COLO829 (cell line): ENCODE measurements around the gene ZNF784.

Experiments
- DNase-seq: peaks from one replicate; pipeline ENCODE4 v3.0.0; 2012; ENCODE audit warnings: low spot score

The ZNF784 gene

DNA sequence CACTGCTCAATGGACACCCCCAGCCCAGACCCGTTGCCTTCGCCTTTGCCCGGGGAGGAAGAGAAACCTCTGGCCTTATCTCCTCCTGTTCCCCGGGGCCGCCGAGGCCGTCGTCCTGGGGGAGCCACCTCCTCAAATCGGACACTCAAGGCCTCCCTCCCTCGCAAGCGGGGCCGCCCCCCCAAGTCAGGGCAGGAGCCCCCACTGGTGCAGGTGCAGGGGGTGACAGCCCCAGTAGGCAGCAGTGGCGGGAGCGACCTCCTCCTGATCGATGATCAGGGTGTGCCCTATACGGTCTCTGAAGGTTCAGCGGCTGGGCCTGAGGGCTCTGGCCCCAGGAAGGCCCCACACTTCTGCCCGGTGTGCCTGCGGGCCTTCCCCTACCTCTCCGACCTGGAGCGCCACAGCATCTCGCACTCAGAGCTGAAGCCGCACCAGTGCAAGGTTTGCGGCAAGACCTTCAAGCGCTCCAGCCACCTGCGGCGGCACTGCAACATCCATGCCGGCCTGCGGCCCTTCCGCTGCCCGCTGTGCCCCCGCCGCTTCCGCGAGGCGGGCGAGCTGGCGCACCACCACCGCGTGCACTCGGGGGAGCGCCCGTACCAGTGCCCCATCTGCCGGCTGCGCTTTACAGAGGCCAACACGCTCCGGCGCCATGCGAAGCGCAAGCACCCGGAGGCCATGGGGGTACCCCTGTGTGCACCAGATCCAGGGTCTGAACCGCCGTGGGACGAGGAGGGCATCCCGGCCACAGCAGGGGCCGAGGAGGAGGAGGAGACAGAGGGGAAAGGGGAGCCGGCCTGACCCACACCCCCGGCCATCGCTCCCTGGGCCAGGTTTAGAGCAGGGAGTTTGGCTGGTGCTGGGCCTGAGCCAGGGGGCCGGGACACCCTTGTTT, 22.0 kb downstream of the ZNF784 start:
- DNase-seq = no peak

DNA sequence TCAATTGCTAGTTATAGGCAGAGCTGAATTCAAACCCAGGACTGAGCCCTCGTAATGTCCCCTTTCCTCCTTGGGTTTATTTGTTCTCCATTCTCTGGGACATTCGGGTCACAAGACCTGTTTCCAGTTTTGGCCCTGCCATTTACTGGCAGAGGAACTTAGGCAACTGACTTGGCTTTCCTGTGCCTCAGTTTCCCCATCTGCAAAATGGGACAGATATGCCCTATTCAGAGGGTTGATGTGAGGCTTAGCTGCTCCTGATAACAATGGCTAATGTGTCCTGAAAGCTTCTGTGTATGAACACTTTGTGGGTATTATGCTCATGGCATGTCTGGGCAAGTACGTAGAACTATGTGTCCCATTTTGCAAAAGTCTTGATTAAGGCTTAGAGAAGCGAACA, 23.3 kb downstream of the ZNF784 start:
- no peak for DNase-seq

DNA sequence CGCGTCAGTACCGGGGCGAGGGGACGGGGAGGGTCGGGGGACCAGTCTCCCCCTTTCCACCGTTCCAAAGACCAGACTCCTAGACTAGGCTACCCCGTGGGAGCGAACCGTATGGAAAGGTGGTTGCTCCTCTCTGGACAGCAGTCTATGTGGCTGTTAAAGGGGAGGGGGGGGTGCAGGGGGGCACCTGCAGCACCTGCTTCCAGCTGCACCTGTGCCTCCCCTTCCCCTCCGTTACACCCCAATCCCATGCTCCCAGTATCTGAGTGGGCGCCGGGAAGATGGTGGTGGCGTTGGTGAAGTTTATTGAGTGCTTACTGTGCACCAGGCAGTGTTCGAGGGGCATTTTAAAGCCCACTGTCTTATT, 23.7 kb downstream of the ZNF784 start:
- no peak for DNase-seq

- DNase-seq = peak; percentile 60
Measured at GRCh38 chr19:55599842-55600661, 24.3 kb downstream of the ZNF784 start, which contains the start of gene ZNF524. TSS of gene ZNF524 (plus strand) at chr19:55600288. CDS start at chr19:55602113, 1,825 bp downstream.

DNA sequence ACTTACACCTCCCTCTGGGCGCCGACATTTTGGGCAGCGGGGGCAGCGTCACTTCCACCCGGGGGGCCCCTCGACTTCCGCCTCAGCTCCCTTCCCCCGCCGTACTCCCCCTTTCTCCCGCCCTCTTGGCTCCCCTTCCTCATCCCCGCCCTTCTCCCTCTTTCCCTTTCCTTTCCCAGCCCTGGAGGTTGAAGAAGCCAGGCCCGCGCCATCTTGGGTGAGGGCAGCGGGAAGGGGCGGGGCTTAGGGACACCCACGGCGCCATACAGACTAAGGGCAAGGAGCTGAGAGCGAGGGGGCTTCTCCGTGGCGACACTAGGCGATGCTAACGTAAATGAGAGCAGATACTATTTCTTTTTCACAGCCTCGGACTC, 24.9 kb downstream of the ZNF784 start, which contains the start of gene FIZ1:
Gene FIZ1 (minus strand): TSS at position 50 of the 374 bp plus-strand sequence. CDS start 1,652 bp downstream, outside the sequence.
- peak; percentile 86 for DNase-seq

GRCh38 chr19:55598719-55599467, 25.5 kb downstream of the ZNF784 start:
- DNase-seq = peak; percentile 94

- no peak for DNase-seq
Measured at GRCh38 chr19:55598034-55598433, 26.3 kb downstream of the ZNF784 start.

DNA sequence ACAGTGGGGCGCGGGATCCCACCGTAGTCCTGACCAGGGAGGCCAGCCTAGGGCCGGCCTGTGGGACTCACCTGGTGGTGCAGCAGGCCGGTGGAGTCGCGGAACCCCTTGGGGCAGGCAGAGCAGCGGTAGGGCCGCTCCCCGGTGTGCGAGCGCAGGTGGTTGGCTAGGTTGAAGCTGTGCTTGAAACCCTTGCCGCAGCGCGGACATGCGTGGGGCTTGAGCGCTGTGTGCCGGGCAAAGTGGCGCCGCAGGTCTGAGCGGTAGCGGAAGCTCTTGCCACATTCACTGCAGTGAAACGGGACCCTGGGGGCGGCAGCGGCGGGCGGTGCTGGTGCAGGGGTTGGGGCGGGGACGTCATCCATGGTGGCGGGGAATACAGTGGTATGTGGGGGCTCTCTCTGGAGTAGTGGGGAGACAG, 26.9 kb downstream of the ZNF784 start:
- DNase-seq = no peak

DNA sequence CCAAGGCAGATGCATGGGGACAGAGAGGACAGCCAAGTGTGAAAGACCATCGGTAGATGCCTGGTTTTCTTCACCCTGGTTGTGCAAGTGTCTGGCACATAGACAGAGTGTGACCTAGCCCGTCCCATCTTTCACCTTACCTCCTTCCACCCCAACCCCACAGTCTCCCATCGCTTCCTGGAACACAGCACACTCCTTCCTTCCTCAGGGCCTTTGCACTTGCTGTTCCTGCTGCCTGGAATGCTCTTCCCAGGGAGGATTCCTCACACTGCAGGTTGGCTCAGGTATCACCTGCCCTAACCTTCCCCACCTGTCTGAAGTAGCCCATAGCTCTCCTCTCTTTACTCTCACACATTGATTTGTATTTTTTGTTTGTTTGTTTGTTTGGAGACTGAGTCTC, 28.1 kb downstream of the ZNF784 start:
- no peak for DNase-seq

DNA sequence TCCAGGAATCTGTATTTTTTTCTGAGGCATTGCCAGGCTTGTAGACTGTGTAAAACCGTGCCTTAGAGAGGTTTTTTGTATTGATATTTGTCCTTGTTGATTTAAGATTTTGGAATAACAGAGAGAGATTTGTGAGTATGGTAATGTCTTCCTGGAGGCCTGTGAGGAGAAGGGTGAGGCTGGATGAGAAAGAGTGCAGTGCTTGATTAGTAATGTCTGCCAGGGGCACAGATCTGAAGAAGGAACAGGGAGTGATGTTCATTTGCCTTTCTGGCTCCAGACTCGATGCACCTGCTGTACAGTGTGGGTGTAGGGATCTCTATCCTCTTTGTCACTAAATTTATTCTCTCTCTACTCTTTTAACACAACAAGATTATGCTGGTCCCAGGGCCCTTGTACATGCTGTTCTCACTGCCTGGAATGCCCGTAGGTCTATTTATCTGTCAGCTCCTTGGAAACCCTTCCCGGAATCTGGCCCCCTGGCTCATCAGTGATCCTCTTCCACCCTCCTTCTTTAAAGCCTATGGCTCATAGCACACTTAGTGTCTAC, 29.3 kb downstream of the ZNF784 start:
- DNase-seq = no peak

- no peak for DNase-seq
Measured at GRCh38 chr19:55593096-55593772, 31.1 kb downstream of the ZNF784 start.

DNA sequence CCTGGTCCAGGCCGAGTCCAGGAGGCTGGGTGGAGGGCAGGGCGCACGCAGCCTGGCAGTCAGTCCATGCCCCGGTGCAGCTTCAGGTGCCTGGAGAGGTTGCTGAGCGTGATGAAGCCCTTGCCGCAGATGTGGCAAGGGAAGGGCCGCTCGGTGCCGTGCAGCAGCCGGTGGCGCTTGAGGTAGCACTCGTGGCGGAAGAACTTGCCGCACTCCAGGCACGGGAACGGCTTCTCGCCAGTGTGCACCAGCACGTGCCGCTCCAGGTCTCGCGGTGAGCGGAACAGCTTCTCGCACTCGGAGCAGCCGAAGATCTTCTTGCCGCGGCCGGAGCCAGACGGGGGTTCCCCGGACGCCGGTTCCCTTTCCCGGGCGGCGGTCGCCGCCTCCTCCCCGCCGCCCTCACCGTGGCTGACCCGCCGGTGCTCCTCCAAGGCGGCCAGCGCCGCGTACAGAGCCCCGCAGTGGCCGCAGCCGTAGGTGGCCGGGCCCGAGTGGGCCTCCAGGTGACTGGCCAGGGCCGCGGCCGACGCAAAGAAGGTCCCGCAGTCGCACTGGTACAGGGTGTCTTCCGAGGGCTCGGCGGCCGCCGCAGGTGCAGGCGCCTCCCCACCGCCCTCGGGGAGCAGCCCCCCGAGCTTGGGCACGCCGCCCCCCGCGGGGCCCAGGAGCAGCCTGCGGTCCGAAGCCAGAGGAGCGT, 31.8 kb downstream of the ZNF784 start:
- no peak for DNase-seq

- DNase-seq = no peak
Measured at GRCh38 chr19:55591555-55591954, 32.8 kb downstream of the ZNF784 start.

- peak; percentile 46 for DNase-seq
Measured at GRCh38 chr19:55590617-55591016, 33.7 kb downstream of the ZNF784 start.

DNA sequence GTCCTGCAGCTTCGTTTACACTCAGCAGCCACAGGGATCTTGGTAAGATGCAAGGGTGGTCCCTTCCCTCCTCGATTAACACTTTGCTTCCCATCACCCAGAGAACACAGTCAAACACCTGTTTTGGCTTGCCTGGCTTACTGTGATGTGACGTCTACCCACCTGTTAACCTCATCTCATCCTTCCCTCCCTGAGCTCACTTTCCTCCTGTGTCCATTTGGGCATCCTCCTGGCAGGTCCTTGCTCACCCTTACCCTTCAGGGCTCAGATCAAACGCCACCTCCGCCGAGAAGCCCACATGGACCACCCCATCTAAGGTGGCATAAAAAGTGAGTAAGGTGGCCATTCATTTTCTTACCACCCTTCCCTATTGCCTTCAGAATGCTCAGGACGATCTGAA, 34.3 kb downstream of the ZNF784 start:
- no peak for DNase-seq

DNA sequence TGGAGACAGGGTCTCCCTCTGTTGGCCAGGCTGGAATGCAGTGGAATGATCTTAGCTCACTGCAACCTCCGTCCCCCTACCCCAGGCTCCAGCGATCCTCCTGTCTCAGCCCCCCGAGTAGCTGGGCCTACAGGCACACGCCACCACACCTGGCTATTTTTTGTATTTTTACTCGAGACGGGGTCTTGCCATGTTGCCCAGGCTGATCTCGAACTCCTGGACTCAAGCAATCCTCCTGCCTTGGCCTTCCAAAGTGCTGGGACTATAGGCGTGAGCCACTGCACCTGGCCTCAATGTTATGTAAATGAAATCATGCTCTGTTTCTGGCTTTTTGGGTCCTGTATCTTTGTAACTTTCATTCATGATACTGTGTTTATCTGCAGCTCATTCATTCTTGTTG, 35.6 kb downstream of the ZNF784 start:
- no peak for DNase-seq

- peak; percentile 96 for DNase-seq
Measured at GRCh38 chr19:55586976-55587668, 37.2 kb downstream of the ZNF784 start.

GRCh38 chr19:55585658-55586339, 38.6 kb downstream of the ZNF784 start:
- peak; percentile 56 for DNase-seq

DNA sequence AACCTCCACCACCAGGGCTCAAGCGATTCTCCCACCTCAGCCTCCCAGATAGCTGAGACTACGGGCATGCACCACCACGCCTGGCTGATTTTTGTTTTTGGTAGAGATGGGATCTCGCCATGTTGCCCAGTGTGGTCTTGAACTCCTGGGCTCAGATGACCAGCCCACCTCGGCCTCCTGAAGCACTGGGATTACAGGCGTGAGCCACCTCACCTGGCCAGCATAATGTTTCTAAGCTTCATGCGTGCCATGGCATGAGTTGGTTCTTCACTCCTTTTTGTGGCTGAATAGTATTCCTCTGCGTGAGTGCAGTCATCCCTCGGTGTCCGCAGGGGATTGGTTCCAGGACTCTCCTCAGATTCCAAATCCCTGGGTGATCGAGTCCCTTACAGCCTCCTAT, 39.5 kb downstream of the ZNF784 start:
- no peak for DNase-seq
